GM18870 (cell line): Measurements from ENCODE around the gene ERF.
"Not testable (repeated sequence)": the region's sequence is repeated elsewhere in the genome, so short reads cannot be mapped to it uniquely, and the experiment has no call there.

Source experiments
- ATAC-seq: cut with Tn5 transposase; IDR thresholded peaks from one replicate; pipeline ENCODE4 v1.9.1; 2021; ENCODE audit warnings: moderate library complexity; ENCODE audit not compliant: unreplicated experiment

Gene ERF

GRCh38 chr19:42275517-42275916, 20.6 kb upstream of the ERF start:
- no peak for ATAC-seq

GRCh38 chr19:42275103-42275502, 20.2 kb upstream of the ERF start:
- ATAC-seq, result no peak

- no peak for ATAC-seq
Measured at GRCh38 chr19:42274065-42274682, 19.2 kb upstream of the ERF start.

GRCh38 chr19:42273407-42274064, 18.6 kb upstream of the ERF start:
- no peak for ATAC-seq

GRCh38 chr19:42272989-42273406, 18.1 kb upstream of the ERF start:
- ATAC-seq, result no peak

GRCh38 chr19:42272535-42272897, 17.6 kb upstream of the ERF start:
- ATAC-seq, result no peak

- ATAC-seq, result no peak
Measured at GRCh38 chr19:42271861-42272534, 17.1 kb upstream of the ERF start.

GRCh38 chr19:42271045-42271419, 16.1 kb upstream of the ERF start:
- no peak for ATAC-seq

- ATAC-seq, result no peak
Measured at GRCh38 chr19:42270346-42271044, 15.6 kb upstream of the ERF start.

GRCh38 chr19:42269478-42270345, 14.8 kb upstream of the ERF start:
- ATAC-seq, result no peak

GRCh38 chr19:42268704-42269477, 14.0 kb upstream of the ERF start, which contains the start of gene CIC:
CIC (plus strand) TSS chr19:42269252; CDS start chr19:42271784, 2,532 bp downstream.
- ATAC-seq, result peak; percentile 77

- peak; percentile 42 for ATAC-seq
Measured at GRCh38 chr19:42268142-42268703, 13.3 kb upstream of the ERF start.

GRCh38 chr19:42267644-42268141, 12.8 kb upstream of the ERF start:
- ATAC-seq, result no peak

GRCh38 chr19:42266928-42267603, 12.1 kb upstream of the ERF start:
- ATAC-seq, result not testable (repeated sequence)

GRCh38 chr19:42266105-42266504, 11.2 kb upstream of the ERF start:
- not testable (repeated sequence) for ATAC-seq

- no peak for ATAC-seq
Measured at GRCh38 chr19:42261763-42262162, 6.8 kb upstream of the ERF start.

- ATAC-seq, result not testable (repeated sequence)
Measured at GRCh38 chr19:42257842-42258241, 2.9 kb upstream of the ERF start.

GRCh38 chr19:42255766-42256745, 1.1 kb upstream of the ERF start:
- ATAC-seq, result no peak
